NOMO-1 treated with dmso at 0.1 percent for 144 hours (cell line): ENCODE measurements around the gene THYN1.

Source experiments
- DNase-seq: peaks from one replicate; lab custom pipeline; 2025; ENCODE audit not compliant: unreplicated experiment; lab: John Stamatoyannopoulos, UW

The THYN1 gene

GRCh38 chr11:134250675-134251074, 2.5 kb downstream of the THYN1 start:
- no peak for DNase-seq

DNA sequence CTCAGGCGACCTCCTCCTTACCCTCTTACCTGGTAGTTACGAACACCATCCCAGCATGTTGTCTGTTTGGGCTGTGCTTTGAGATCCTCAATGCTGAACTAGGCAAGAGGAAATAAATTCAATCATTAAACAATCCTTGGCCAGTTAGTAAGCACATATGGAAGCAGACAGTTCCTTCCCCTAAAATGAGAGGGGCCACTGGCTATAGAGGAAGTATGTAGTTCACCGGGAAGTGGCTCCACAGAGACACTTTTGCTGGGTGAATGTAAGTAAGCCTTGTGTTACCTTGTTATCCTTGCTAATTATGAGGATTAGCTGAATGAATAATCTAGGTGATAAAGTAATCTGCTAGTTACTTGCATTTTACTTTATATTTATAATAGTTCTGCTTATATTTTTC, 2.9 kb downstream of the THYN1 start:
- DNase-seq: no peak

DNA sequence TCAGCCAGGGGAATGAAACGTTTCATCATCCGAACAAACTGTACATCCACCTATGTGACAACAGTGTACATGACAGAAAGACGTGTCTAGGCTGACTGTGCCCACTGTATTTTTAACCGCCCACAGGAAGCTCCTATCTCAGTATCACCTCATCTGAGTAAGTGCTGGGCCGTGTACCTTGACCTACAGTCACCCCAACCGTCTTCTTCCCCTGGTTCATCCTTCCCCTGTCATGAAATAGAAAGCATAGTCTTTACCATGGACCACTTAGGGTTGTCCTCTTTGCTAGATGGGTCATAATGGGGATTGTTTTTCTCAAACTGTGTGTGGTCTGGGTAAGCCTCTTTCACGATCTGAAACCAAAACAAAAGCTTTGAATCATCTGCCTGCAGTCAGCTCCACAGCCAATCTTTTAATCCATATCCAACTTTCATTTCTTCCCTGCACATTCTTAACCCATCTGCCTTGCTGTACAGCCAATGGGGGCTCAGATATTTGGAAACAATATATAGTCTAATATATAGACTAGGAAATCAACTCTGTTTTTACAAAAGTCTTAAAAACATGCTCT, 4.2 kb downstream of the THYN1 start:
- no peak for DNase-seq

DNA sequence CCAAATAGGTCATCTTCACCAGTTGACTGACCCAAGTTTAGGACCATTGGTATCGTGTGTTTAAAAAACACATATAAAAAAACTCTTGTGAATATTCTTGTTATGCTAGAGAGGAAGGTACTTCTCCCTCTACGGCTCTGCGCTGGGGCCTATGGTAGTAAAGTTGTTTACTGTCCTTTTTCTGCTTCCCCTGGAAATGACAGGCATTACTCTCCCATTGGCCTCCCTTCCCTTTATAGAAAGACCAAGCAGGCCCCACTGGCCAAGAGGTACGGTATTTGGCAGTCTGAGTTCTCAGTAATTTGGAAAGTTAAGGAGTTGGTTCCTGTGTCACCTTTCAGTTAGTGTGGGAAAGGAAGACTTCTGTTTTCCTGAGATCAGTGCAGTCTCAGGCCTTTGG, 6.5 kb downstream of the THYN1 start:
- no peak for DNase-seq

- DNase-seq: no peak
Measured at GRCh38 chr11:134246100-134246499, 7.1 kb downstream of the THYN1 start.

DNA sequence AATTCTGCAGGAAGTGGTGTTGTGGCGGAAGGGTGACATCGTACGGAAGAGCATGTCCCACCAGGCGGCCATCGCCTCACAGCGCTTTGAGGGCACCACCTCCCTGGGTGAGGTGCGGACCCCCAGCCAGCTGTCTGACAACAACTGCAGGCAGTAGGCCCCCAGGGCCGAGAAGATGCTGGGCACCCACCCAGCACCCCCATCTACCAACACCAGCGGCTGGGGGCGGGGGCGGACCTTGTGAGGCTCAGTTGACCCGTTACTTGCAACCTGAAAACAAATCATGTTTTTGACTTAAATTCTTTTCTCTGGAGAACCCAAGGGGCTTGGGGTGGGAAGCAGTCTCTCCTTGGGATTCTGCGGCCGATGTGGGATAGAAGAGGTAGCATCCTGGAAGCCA, 7.7 kb downstream of the THYN1 start:
- no peak for DNase-seq

- no peak for DNase-seq
Measured at GRCh38 chr11:134244593-134244992, 8.6 kb downstream of the THYN1 start.

GRCh38 chr11:134243913-134244312, 9.2 kb downstream of the THYN1 start:
- no peak for DNase-seq

DNA sequence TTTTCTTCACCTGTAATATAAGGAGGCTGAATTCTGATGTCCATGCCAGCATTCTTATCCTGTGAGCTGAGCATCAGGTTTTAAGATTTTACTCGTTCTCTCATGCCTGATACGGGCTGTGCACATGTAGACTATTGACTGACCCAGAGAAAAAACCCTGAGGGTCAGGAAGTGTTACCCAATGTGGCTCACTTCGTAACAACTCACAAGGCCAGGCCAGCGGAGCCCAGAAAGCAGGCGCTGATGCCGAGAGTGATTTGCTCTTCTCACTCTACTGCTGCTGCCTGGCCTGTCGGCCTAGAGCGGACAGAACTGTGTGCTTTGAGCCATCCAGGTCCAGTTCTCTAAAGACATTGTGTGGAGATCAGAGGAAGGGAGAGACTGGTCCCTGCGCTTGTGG, 10.8 kb downstream of the THYN1 start:
- DNase-seq: no peak

GRCh38 chr11:134240592-134240991, 12.6 kb downstream of the THYN1 start:
- DNase-seq: no peak

GRCh38 chr11:134238956-134239355, 14.2 kb downstream of the THYN1 start:
- no peak for DNase-seq

GRCh38 chr11:134237557-134237922, 15.6 kb downstream of the THYN1 start:
- no peak for DNase-seq

DNA sequence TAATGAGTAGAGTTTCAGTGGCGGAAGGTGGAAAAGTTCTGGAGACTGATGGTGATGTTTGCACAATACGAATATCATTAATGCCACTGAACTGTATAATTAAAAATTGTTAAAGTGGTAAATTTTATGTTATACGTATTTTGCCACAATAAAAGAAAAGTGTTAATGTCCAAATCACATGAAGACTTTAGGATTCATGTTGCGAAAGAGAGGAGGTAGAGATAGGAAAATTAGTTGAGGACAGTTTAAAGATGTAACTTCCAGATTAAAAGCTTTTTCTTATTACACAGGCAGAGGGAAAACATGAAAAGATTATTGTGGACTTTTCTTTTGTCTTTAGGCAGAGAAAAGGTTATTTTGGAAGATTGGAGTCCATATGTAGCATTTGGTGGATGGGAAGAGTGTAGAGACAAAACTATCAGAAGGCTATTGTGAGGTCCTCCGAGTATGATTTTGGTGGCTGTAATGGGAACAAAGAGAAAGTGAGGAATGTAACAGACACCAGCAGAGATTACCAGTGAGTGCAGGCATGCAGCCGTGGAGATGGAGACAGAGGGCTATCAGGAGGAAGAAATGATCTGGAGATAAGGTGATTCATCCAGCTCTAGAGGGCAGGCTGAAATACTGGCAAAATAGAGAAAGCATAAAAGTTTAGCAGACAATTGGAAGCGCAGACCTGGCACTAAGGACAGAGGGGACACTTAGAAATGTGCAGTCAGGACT, 16.2 kb downstream of the THYN1 start:
- no peak for DNase-seq

DNA sequence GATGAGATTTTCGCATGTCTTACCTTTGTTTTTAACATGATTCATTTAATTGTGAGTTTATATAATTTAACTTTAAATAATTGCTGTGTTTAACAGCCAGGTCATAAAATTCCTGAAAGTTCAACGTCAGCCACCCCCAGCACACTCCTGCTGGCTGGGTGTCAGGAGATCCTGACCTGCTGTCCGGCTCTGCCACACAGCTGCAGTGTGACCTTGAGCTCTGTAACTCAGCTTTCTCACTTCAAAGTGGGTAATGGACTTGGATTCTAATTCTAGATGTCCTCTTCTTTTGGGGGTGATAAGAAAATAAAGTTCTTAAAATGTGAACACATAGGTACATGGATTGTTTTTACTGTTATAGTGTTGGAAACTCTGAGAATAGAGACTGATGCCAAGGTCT, 17.8 kb downstream of the THYN1 start:
- no peak for DNase-seq

- DNase-seq: no peak
Measured at GRCh38 chr11:134233729-134234179, 19.4 kb downstream of the THYN1 start.

DNA sequence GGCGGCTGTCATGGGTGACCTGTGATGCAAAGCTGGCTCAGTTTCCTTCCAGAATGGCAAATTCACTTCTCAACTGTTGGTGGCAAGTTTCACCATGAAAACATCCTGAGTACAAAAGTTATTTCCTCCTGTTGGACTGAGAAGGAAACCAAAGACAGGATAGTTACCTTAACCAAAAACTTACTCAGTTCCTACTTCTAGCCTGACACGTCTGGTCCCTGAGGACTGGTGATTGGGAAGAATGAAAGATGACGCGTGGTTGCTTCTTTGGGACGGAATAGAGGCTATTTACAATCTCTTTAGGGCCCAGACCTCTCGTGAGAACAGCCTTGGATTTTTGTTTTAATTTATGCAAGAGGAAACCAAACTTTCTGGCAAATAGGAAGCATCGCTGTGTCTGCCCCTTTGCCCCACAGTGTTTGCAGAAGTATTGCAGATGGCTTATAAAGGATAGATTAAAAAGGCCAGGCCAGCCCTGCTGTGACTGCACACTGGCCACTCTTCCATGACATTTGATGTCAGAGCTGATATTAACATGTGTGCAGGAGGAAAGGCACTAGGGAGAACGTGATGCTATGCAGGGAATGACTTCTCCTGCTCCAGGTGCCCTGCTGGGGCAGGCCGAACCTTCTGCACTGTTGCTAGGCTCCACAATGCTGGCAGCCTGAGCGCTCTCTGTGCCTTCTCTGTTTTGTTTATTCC, 21.0 kb downstream of the THYN1 start:
- peak; percentile 23 for DNase-seq

DNA sequence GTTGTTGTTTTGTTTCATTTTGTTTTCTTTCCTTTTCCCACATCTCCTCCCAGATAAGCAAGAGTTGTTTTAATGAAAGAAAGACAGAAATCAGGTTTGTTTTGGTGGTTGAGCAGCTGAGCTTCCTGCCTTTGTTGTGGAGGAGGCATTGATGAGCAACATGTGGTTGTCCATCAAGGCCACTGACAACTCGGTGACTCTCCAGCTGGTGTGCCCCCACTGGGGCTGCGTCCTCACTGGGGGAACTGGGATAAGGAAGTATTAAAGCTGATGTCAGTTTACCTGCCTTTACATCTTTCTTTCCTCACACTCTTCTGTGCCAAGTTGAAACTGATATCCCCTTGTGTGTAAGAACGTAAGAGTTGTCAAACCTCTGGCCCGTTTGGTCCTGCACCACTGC, 22.8 kb downstream of the THYN1 start:
- DNase-seq: no peak

GRCh38 chr11:134229126-134229790, 23.9 kb downstream of the THYN1 start:
- no peak for DNase-seq

DNA sequence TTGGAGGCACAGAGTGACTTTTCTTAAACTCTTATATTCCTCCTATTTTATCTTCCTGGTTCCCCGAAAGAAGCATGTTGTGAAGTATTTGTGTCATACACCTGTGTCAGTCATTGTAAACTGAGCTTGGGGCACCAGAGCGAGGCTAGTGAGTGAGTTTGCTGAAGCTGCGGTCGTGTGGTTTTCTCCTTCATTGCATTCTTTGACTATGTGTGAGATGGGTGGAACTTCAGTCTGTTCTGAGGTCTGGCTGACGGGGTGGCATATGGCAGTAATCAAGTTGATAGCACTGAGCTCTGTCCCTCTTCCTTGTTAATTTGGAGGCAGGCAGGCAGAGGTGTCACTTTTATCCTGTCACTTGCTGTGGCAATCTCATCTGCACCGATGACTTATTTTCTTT, 24.5 kb downstream of the THYN1 start:
- DNase-seq: no peak

DNA sequence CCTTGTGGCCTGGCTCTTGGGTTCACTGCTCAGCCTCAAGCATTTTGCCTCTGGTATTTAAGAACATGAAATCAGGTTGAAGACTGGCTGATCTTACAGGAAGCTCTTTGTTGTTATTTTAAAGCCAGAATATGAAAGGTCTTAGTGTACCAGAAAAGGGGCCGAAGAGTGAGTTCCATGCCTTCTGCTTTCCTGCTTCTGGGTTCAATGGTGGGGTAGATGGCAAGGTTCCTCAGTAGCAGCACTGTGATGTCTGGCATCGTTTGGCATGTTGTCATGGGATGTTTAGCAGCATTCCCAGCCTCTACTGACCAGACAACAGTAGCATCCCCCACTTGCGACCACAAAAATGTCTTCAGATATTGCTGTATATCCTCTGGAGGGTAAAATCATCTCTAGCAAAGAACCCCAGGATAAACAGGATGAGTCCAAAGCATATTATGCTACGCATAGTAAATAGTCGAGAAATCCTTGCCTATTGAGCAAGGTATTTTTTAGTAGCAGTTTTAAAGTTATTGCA, 26.3 kb downstream of the THYN1 start:
- no peak for DNase-seq
